GM12872 (cell line): ENCODE results near the gene DUOX1.

Experiments used
- CTCF ChIP-seq: IDR thresholded peaks from 3 replicates; pipeline ENCODE4 v1.5.1; 2011; ENCODE audit warnings: low read depth, mild to moderate bottlenecking, low read length, moderate library complexity; ENCODE audit not compliant: insufficient read depth

Gene DUOX1

GRCh38 chr15:45181491-45182285 is 51.9 kb downstream of the DUOX1 start:
- no peak for TF ChIP-seq CTCF

GRCh38 chr15:45182996-45183395 is 53.2 kb downstream of the DUOX1 start:
- TF ChIP-seq CTCF: no peak

GRCh38 chr15:45183511-45183910 is 53.7 kb downstream of the DUOX1 start:
- no peak for TF ChIP-seq CTCF

GRCh38 chr15:45184562-45185041 is 54.8 kb downstream of the DUOX1 start:
- no peak for TF ChIP-seq CTCF

GRCh38 chr15:45185069-45185779 is 55.4 kb downstream of the DUOX1 start:
- TF ChIP-seq CTCF: no peak

- TF ChIP-seq CTCF: no peak
Measured at GRCh38 chr15:45185903-45186770, 56.3 kb downstream of the DUOX1 start.
